ENCODE results near the gene APLP1. TPM values are rescaled to one million over a fixed set of nuclear protein-coding genes. Genes with fewer than 3 reads are reported as not detected.

The APLP1 gene
- total RNA-seq, 1 experiment from 2014 or later: 36.9 TPM

DNA sequence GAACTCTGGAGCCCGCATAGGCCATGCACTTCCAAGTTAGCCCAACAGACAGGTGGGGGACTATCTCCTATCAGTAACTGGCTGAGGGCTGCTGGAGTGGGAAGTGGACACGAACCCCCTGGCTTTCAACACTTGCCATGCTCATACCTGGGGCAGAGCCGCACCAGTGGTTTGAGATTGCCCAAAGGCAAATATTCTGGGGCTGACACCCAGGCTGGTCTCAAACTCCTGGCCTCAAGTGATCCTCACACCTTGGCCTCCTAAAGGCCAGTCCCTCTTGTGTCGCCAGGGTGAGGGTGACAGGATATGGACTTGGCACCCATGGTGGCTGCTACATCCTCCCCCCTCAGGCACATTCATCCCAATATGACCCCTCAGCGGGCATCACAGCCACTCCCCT is 18.8 kb downstream of the APLP1 start:
- no peak for DNase-seq
- Histone ChIP-seq H3K4me2 (ENCODE audit: insufficient read depth, insufficient read length, low read length) (no peak overlapping the region), H2BK12ac (ENCODE audit: insufficient read length, low read depth, low read length) (no peak overlapping the region), H3K27me3 (ENCODE audit: insufficient read depth, low read length) (no peaks in the 10 kb centered on the region), H3K4me1 (ENCODE audit: insufficient read depth, low read length) (no peaks in the 10 kb centered on the region), H3K23me2 (ENCODE audit: insufficient read length, low read depth, low read length, poor library complexity, severe bottlenecking) (no peaks in the 10 kb centered on the region), H3K18ac (ENCODE audit: insufficient read length, low read depth, low read length) (no peak overlapping the region), H3K9me3 (ENCODE audit: control insufficient read depth, low read depth, low read length) (no peaks in the 10 kb centered on the region), H3K4ac (ENCODE audit: low read depth, low read length) (no peak overlapping the region), H4K8ac (replicated peaks; ENCODE audit: insufficient read length, low read depth, low read length) (no peak overlapping the region), H4K20me1 (ENCODE audit: control insufficient read depth, insufficient read depth, insufficient read length) (no peaks in the 10 kb centered on the region), H2BK20ac (ENCODE audit: low read depth, low read length, poor library complexity, severe bottlenecking) (no peak overlapping the region), H3K27ac (ENCODE audit: insufficient read length, low read depth, low read length) (no peak overlapping the region), H3K23ac (ENCODE audit: insufficient read length, low read depth, low read length) (no peak overlapping the region), H3K14ac (ENCODE audit: insufficient read depth, low read length) (no peak overlapping the region), H4K5ac (ENCODE audit: insufficient read length, low read depth, low read length) (no peak overlapping the region), H3K56ac (ENCODE audit: insufficient read length, low read depth, low read length) (no peak overlapping the region), H3K79me2 (ENCODE audit: insufficient read depth, low read length) (no peaks in the 10 kb centered on the region), H3K79me1 (ENCODE audit: insufficient read depth, low read depth, low read length, poor library complexity, severe bottlenecking) (no peaks in the 10 kb centered on the region), H2BK120ac (ENCODE audit: low read depth, low read length, poor library complexity, severe bottlenecking) (no peak overlapping the region), H3T11ph (ENCODE audit: low read length) (no peak overlapping the region), H4K91ac (ENCODE audit: insufficient read length, low read depth, low read length) (no peak overlapping the region), H2AK5ac (ENCODE audit: insufficient read length, low read length) (no peak overlapping the region), H2AFZ (ENCODE audit: low read length) (no peak overlapping the region), H2BK5ac (ENCODE audit: insufficient read length, low read length) (no peak overlapping the region), H2BK15ac (ENCODE audit: low read depth, low read length) (no peak overlapping the region), H3K9ac (ENCODE audit: extremely low read depth, insufficient read length, low read length) (no peak overlapping the region)
- H3K4me1 Mint-ChIP-seq: no peaks in the 10 kb centered on the region
- no peaks in the 10 kb centered on the region for H3K27me3 Mint-ChIP-seq (ENCODE audit: low read depth)
- H3K4me3 Mint-ChIP-seq: no peak overlapping the region
- no peak overlapping the region for H3K27ac Mint-ChIP-seq
- H3K9me3 Mint-ChIP-seq: no peaks in the 10 kb centered on the region
- WGBS (ENCODE audit: extremely low coverage, insufficient read length, low lambda C conversion rate): no CpG with 5 or more reads among the region's 5 CpGs
- TF ChIP-seq, protein P1, sequence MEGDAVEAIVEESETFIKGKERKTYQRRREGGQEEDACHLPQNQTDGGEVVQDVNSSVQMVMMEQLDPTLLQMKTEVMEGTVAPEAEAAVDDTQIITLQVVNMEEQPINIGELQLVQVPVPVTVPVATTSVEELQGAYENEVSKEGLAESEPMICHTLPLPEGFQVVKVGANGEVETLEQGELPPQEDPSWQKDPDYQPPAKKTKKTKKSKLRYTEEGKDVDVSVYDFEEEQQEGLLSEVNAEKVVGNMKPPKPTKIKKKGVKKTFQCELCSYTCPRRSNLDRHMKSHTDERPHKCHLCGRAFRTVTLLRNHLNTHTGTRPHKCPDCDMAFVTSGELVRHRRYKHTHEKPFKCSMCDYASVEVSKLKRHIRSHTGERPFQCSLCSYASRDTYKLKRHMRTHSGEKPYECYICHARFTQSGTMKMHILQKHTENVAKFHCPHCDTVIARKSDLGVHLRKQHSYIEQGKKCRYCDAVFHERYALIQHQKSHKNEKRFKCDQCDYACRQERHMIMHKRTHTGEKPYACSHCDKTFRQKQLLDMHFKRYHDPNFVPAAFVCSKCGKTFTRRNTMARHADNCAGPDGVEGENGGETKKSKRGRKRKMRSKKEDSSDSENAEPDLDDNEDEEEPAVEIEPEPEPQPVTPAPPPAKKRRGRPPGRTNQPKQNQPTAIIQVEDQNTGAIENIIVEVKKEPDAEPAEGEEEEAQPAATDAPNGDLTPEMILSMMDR (conservative IDR thresholded peaks at IDR 0.05): no peak
- H3K36me3 Mint-ChIP-seq (ENCODE audit: insufficient read depth in 1 of 3, low read depth in 3 of 3): peaks cover 31 to 54% (median 46%) of the 10 kb centered on the region in 3 experiments
